Transverse colon (tissue), 4 donors: Measurements from ENCODE around the gene SOD1.

Experiments
- POLR2A ChIP-seq: fragments of 450-650 bp; IDR thresholded peaks from one replicate; pipeline ENCODE4 v1.6.1; 2016; ENCODE audit warnings: antibody characterized with exemption, mild to moderate bottlenecking, moderate library complexity
- POLR2AphosphoS5 ChIP-seq, 3 donors: sonication (generic); formaldehyde crosslinking; IDR thresholded peaks; one replicate each; pipeline ENCODE4 v1.6.1; 2016; ENCODE audit warnings: antibody characterized with exemption in 3 of 3
- TF ChIP-seq, protein P1 (sequence below), 5 experiments: fragments of 200-600 bp in 3 of 5; fragments of 450-650 bp in 2 of 5; sonication (generic) in 3 of 5; IDR thresholded peaks; 1 replicate in 2 of 5; 2 replicates in 3 of 5; pipeline ENCODE4 v1.5.1; 2016 to 2017; ENCODE audit warnings: antibody characterized with exemption in 5 of 5, inconsistent platforms in 3 of 5, mild to moderate bottlenecking in 2 of 5, moderate library complexity in 1 of 5

DNA sequence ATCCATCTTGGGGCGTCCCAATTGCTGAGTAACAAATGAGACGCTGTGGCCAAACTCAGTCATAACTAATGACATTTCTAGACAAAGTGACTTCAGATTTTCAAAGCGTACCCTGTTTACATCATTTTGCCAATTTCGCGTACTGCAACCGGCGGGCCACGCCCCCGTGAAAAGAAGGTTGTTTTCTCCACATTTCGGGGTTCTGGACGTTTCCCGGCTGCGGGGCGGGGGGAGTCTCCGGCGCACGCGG lies 282 bp upstream of the SOD1 start:
- no peak for TF ChIP-seq POLR2A
- TF ChIP-seq, protein P1, sequence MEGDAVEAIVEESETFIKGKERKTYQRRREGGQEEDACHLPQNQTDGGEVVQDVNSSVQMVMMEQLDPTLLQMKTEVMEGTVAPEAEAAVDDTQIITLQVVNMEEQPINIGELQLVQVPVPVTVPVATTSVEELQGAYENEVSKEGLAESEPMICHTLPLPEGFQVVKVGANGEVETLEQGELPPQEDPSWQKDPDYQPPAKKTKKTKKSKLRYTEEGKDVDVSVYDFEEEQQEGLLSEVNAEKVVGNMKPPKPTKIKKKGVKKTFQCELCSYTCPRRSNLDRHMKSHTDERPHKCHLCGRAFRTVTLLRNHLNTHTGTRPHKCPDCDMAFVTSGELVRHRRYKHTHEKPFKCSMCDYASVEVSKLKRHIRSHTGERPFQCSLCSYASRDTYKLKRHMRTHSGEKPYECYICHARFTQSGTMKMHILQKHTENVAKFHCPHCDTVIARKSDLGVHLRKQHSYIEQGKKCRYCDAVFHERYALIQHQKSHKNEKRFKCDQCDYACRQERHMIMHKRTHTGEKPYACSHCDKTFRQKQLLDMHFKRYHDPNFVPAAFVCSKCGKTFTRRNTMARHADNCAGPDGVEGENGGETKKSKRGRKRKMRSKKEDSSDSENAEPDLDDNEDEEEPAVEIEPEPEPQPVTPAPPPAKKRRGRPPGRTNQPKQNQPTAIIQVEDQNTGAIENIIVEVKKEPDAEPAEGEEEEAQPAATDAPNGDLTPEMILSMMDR (IDR thresholded peaks at IDR 0.05): no peak
- no peak for TF ChIP-seq POLR2AphosphoS5 (IDR thresholded peaks at IDR 0.05)
